Stimulated activated CD4-positive, alpha-beta T cell treated with anti-CD3 and anti-CD28 coated beads, Interleukin-15, amount 100 ng/mL, for 24 hours (primary cell): Measurements from ENCODE around the gene CDH6.

Experiments used
- DNase-seq: peaks from one replicate; pipeline ENCODE4 v3.0.0-alpha.2; 2020

CDH6 gene

GRCh38 chr5:31193591-31194467 lies at the start of gene CDH6:
CDH6 (plus strand) TSS chr5:31193686; CDS start chr5:31267474, 73,788 bp downstream.
- DNase-seq: peak; percentile 4

GRCh38 chr5:31144364-31144763 lies 49.1 kb upstream of the CDH6 start:
- no peak for DNase-seq

- no peak for DNase-seq
These were observed 44.5 kb upstream of the CDH6 start for GRCh38 chr5:31148959-31149475.

- DNase-seq: no peak
These were observed 40.0 kb upstream of the CDH6 start for GRCh38 chr5:31153521-31153920.

GRCh38 chr5:31156631-31157160 lies 36.8 kb upstream of the CDH6 start:
- no peak for DNase-seq

- no peak for DNase-seq
These were observed 35.8 kb upstream of the CDH6 start for GRCh38 chr5:31157720-31158119.

GRCh38 chr5:31158686-31159085 lies 34.8 kb upstream of the CDH6 start:
- DNase-seq: no peak

- DNase-seq: no peak
These were observed 31.7 kb upstream of the CDH6 start for GRCh38 chr5:31161781-31162181.

GRCh38 chr5:31165729-31166128 lies 27.8 kb upstream of the CDH6 start:
- no peak for DNase-seq

- no peak for DNase-seq
These were observed 24.1 kb upstream of the CDH6 start for GRCh38 chr5:31169379-31169778.

GRCh38 chr5:31172881-31173280 lies 20.6 kb upstream of the CDH6 start:
- DNase-seq: no peak

- DNase-seq: no peak
These were observed 19.9 kb upstream of the CDH6 start for GRCh38 chr5:31173614-31174013.

GRCh38 chr5:31181376-31181987 lies 12.0 kb upstream of the CDH6 start:
- DNase-seq: no peak

- no peak for DNase-seq
These were observed 11.3 kb upstream of the CDH6 start for GRCh38 chr5:31182136-31182535.

- DNase-seq: no peak
These were observed 7.5 kb upstream of the CDH6 start for GRCh38 chr5:31185951-31186350.

GRCh38 chr5:31186672-31187267 lies 6.7 kb upstream of the CDH6 start:
- DNase-seq: no peak

- no peak for DNase-seq
These were observed 5.9 kb upstream of the CDH6 start for GRCh38 chr5:31187591-31187990.

- DNase-seq: no peak
These were observed 1.0 kb upstream of the CDH6 start for GRCh38 chr5:31192442-31192841.

- DNase-seq: no peak
These were observed 370 bp upstream of the CDH6 start for GRCh38 chr5:31193116-31193515.

GRCh38 chr5:31194468-31194813 lies 955 bp downstream of the CDH6 start:
- no peak for DNase-seq

GRCh38 chr5:31194892-31195555 lies 1.5 kb downstream of the CDH6 start:
- no peak for DNase-seq

- no peak for DNase-seq
These were observed 2.8 kb downstream of the CDH6 start for GRCh38 chr5:31196309-31196708.

GRCh38 chr5:31197183-31197582 lies 3.7 kb downstream of the CDH6 start:
- no peak for DNase-seq
